Measurements from ENCODE around the gene NME5. TPM values are rescaled to one million over a fixed set of nuclear protein-coding genes. Genes with fewer than 3 reads are reported as not detected.
A peak's percentile ranks its signal among the peaks of the same experiment; 100 is the strongest.
"Not testable (repeated sequence)": the region's sequence is repeated elsewhere in the genome, so short reads cannot be mapped to it uniquely, and the experiment has no call there.

NME5 gene
- total RNA-seq, 1 experiment from 2014 or later, result 5.6 TPM

DNA sequence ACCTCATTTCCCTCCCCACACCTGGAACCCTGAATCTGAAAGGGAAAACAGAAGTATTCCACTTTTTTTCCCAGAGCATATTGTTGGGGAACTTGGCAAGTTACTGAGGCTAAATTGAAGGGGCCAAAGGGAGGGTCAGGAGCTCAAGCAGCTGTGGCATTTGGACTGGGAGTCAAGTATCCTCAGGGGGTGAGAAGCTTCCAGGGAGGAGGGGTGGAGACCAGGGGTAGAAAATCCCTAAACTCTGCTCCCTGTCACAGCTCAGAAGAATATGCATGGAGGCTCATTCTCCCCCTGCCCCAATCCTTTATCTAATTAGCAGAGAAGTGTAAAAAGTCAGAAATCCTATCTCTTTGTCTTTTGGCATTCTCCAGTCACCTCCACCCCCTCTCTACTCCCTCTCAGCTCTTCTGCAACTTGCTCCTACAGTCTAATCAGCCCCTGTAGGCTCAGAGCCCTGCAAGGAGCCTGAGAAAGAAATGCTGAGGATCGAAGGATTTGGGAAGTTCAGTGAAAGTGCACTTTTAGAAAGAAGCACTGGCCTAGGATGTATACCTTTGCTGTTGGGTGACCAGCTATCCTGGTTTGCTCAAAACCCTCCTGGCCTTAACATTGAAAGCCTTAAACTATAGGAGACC, 61.1 kb downstream of the NME5 start:
- DNase-seq (ENCODE audit: low spot score), result no peak

DNA sequence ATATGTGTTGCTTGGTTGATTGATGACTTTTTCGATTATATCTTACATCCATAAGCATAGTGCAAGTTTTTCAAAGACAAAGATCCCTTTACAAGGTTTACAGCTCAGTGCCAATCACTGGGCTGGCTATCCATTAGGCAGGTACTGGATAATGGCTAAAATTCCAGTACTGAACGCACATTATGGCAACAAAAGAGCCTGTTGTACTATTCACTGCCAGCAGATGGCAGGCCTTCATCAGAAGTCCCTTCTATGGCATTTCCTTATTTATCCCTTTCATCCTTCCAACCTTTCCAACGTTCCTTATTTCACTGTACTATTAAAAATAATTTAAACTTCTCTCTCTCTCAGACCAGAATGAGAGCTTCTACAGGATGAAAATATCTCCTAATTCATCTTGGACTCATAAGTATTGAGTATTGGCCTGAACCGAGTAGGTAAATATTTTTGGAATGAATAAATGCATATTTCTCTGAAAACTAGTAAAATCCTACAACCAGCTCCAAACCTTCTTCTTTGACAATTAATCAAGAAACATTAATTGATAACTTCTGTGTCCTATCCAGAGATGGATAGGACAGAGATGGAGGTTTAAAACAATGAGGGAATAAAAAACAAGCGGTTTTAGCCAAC, 62.0 kb downstream of the NME5 start:
- DNase-seq (ENCODE audit: low spot score), result peak; percentile 69

DNA sequence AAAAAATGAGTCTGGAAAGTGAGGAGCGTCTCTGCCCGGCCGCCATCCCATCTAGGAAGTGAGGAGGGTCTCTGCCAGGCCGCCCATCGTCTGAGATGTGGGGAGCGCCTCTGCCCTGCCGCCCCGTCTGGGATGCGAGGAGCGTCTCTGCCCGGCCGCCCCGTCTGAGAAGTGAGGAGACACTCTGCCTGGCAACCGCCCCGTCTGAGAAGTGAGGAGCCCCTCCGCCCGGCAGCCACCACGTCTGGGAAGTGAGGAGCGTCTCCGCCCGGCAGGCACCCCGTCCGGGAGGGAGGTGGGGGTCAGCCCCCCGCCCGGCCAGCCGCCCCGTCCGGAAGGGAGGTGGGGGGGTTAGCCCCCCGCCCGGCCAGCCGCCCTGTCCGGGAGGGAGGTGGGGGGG, 69.2 kb downstream of the NME5 start:
- not testable (repeated sequence) for DNase-seq (ENCODE audit: low spot score)

DNA sequence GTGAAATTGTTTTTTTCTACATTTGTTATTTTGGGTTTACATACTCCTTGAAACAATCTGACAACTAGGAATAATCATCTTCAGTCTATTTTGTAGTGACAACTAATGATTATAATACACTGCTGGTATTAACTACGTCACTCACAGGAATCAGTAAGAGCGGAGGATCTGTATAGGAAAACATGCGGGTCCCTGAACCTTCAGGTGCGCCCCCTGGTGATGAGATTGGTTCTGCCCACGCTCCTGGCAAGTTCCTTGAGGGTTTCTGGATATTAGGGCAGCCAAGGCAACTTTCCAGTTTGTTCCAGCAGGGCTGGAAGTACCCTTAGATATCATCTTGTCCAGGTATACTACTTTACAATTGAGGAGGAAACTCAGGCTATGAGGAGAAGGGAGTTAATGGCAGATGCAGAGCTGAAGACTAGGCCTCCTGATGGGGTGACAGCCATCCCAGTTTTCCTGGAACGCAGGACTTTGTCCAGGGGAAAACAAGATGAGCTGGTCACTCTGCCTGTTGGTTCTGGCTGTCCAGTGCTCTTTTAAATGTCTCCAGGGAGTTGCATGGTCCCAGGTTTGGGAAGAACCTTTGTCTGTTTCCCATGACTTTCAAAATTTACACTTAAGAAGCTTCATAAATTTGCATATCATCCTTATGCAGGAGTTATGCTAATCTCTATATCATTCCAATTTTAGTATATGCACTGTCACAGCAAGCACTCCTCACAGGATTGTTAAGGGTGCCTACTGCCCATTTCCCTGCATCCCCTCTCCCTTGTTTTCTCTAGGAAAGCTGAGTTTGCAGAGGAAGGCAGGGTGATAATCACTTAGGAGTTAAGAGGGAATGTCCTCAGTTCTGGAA, 70.3 kb downstream of the NME5 start:
- peak; percentile 77 for DNase-seq (ENCODE audit: low spot score)

DNA sequence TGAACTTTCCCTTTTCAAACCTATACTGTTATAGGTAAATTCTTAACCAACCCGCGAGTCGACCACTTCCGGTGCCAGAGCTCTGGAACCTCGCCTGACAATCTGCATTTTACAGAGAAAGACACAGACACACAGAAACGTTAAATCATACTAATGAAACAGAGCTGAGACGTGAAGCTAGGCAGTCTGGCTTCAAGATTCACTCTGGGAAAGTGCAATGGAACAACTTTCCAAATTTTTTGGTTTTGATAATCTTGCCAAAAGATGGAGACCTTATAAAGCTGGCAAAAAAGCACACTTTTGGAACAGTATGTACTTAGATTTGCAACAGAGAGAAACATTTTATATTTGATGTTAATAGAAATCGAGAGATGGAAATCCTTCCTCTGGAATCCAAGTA, 71.3 kb downstream of the NME5 start:
- DNase-seq (ENCODE audit: low spot score), result no peak

Other genes starting within 250 kb of the NME5 start
- not detected in 2 replicates for gene PKD2L2, start 250.0 kb downstream of the NME5 start, total RNA-seq (2014; rRNA removed; shearing (Covaris generic))
- gene FAM13B, start 106.3 kb downstream of the NME5 start, total RNA-seq (2014; rRNA removed; shearing (Covaris generic)), result 7.7 and 11.3 TPM in 2 replicates
- gene WNT8A, start 55.4 kb downstream of the NME5 start, total RNA-seq (2014; rRNA removed; shearing (Covaris generic)), result not detected in 2 replicates
- 46.5 and 55.2 TPM in 2 replicates for gene BRD8, start 39.2 kb upstream of the NME5 start, total RNA-seq (2014; rRNA removed; shearing (Covaris generic))
- gene KIF20A, start 39.7 kb upstream of the NME5 start, total RNA-seq (2014; rRNA removed; shearing (Covaris generic)), result 130 and 131 TPM in 2 replicates
- gene CDC23, start 73.9 kb upstream of the NME5 start, total RNA-seq (2014; rRNA removed; shearing (Covaris generic)), result 48.2 and 51.7 TPM in 2 replicates
- not detected in 2 replicates for gene GFRA3, start 135.2 kb upstream of the NME5 start, total RNA-seq (2014; rRNA removed; shearing (Covaris generic))
- 21.6 and 25.1 TPM in 2 replicates for gene CDC25C, start 192.4 kb upstream of the NME5 start, total RNA-seq (2014; rRNA removed; shearing (Covaris generic))
- 24.8 and 25.8 TPM in 2 replicates for gene FAM53C, start 198.8 kb upstream of the NME5 start, total RNA-seq (2014; rRNA removed; shearing (Covaris generic))
- gene KDM3B, start 213.3 kb upstream of the NME5 start, total RNA-seq (2014; rRNA removed; shearing (Covaris generic)), result 49.0 and 53.1 TPM in 2 replicates

Measured in H4 (cell line).